Skin epidermis (tissue), 12 donors: ENCODE measurements around the gene VANGL1.
"Not testable (repeated sequence)": the region's sequence is repeated elsewhere in the genome, so short reads cannot be mapped to it uniquely, and the experiment has no call there.

Experiments
- H3K27ac ChIP-seq, 21 experiments: fragments of 200-600 bp; sonication (generic) in 11 of 21; one replicate each; pipeline ENCODE4 v1.5.0; 2020; ENCODE audit warnings: mild to moderate bottlenecking in 3 of 21, inconsistent platforms in 2 of 21, moderate library complexity in 2 of 21
- H3K4me3 ChIP-seq, 7 experiments: fragments of 200-600 bp; sonication (generic) in 2 of 7; one replicate each; pipeline ENCODE4 v1.5.0; 2020; ENCODE audit warnings: inconsistent platforms in 2 of 7, mild to moderate bottlenecking in 2 of 7, moderate library complexity in 1 of 7

VANGL1 gene

DNA sequence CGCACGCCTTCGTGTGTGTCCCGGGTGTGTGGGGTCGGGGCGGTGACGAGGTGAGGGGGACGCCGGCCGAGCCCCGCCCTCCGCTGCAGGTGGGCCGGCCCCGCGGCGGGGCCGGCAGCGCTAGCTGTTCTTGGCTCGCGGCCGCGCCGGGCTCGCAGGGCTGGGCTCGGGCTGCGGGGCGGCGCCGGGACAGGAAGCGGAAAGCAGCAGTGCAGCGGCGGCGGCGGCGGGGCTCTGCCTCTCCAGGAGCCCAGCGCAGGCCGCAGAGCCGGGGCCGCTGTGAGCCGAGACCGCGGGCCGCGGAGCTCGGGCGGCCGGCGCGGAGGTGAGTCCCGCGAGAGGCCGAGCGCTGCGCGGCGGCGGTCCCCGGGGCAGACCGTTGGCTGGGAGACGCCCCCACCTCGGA is at the start of gene VANGL1:
Gene VANGL1, plus strand, starts transcription at position 209 of the 406 bp plus-strand sequence. CDS start 9,444 bp downstream, outside the sequence.
- H3K27ac ChIP-seq = peak within 1 kb of the TSS in 20 of 21 experiments; percentile 45 to 87 (median 82)
- peak within 1 kb of the TSS; percentile 68 to 97 (median 83) for H3K4me3 ChIP-seq

DNA sequence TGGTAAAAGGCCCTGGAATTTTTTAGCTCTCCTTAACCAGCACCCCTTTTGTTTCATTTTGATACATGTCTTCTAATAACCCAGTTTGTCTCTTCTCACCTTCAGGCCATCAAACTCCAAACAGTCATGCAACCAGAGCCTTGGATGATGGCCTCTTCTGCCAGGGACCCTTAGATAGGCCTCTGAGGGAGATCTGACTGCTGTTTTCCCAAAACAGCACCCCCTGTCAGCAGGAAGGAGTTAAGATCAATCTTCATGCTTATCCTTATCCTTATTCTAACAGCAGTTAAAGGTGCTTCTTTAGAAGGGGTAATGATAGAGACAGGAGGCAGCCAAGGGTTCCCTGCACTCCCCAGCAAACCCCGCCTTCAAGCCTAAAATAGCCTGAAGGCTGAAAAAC is 49.5 kb upstream of the VANGL1 start:
- Histone ChIP-seq H3K4me3 (no peak overlapping the region), H3K27ac (no peak overlapping the region)

- no peak overlapping the region for H3K4me3 ChIP-seq
- no peak overlapping the region for H3K27ac ChIP-seq
Measured at GRCh38 chr1:115593365-115594259, 48.2 kb upstream of the VANGL1 start.

- Histone ChIP-seq H3K27ac (no peak overlapping the region), H3K4me3 (no peak overlapping the region)
Measured at GRCh38 chr1:115594600-115594999, 47.2 kb upstream of the VANGL1 start.

DNA sequence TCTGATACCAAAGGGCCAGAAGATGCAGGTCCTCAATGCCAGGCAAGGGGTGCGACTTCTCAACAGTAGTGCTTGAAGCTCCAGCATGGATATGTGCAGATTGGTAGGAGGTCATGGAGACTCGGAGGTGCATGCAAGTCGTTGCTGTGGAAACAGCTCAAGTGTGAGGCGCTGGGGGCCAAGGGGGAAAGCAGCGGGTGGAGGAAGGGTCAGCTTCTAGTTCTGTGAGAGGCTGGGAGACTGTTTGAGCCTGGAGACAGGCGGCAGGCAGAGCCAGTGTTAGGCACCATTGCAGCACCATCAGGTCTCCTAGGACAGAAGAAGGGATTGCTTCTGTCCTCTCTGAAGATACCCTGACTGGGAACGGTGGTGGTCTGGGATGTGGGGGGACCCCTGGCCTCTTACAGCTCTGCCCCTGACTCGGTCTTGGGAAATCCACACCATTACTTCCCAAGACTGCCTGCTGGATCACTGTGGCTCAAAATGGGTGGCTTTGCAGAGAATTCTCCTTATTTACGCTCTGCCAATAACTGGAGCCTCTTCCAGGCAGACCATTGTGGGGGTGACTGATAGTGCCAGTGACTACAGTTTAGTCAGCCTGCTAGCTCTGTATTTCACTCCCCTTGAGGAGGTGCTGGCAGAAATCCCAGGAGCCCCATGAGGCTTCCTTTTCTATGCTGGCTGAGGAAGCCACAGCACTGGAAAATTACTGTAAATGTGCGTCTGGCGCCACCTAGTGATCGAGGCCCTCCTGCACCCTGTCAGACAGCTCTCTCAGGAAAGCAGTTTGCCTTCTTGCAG is 46.3 kb upstream of the VANGL1 start:
- no peak overlapping the region for H3K4me3 ChIP-seq
- H3K27ac ChIP-seq = no peak overlapping the region

DNA sequence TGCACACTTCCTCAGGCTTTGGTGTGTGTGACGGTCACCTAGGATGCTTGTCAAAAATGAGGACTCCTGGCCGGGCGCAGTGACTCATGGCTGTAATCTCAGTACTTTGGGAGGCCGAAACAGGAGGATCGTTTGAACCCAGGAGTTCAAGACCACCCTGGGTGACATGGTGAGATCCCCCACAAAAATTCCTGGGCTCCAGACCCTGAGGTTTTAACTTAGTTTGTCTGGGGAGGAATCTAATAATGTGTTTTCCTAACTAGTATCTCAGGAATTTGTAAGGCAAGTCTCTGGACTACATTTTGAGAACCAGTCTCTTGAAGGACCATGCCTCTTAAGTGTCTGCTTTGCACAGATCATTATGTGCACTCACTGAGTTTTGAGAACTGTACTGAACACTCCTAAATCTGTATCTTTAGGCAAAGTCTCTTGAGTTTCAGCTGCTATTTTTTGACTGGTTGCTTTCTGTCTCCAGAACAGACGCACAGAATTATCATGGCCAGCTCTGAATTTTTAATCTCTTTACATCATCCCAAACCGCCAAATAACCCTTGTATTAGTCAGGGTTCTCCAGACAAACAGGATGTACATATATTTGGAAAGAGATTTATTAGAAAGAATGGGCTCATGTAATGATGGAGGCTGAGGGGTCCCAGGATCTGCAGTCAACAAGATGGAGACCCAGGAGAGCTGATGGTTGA is 45.5 kb upstream of the VANGL1 start:
- Histone ChIP-seq H3K27ac (no peak overlapping the region), H3K4me3 (no peak overlapping the region)

GRCh38 chr1:115604508-115604907 is 37.3 kb upstream of the VANGL1 start:
- H3K27ac ChIP-seq = no peak overlapping the region

GRCh38 chr1:115606305-115606704 is 35.5 kb upstream of the VANGL1 start:
- Histone ChIP-seq H3K27ac (no peak overlapping the region), H3K4me3 (no peak overlapping the region)

More at GRCh38 chr1:115604508-115604907, 37.3 kb upstream of the VANGL1 start:
- H3K4me3 ChIP-seq = no peak overlapping the region

- Histone ChIP-seq H3K27ac (no peak overlapping the region), H3K4me3 (no peak overlapping the region)
Measured at GRCh38 chr1:115609021-115609420, 32.7 kb upstream of the VANGL1 start.

- Histone ChIP-seq H3K4me3 (no peak overlapping the region), H3K27ac (no peak overlapping the region)
Measured at GRCh38 chr1:115613767-115614166, 28.0 kb upstream of the VANGL1 start.

DNA sequence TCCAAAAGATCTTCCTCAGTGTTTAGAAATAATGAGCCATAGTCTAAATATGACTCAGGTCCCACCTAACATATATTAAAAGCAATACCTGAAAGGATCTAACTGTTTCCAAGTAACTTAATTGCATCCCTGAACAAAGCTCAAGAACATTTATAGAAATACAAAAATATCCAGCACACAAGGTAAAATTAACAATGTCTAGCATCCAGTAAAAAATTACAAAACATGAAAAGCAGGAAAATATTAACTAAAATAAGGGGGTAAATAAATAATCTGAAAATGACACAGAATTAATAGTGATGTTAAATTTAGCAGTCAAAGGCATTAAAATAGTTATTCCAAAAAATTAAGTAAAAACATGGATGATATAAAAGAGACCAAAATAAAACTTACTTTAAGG is 21.3 kb upstream of the VANGL1 start:
- Histone ChIP-seq H3K27ac (no peak overlapping the region), H3K4me3 (no peak overlapping the region)

DNA sequence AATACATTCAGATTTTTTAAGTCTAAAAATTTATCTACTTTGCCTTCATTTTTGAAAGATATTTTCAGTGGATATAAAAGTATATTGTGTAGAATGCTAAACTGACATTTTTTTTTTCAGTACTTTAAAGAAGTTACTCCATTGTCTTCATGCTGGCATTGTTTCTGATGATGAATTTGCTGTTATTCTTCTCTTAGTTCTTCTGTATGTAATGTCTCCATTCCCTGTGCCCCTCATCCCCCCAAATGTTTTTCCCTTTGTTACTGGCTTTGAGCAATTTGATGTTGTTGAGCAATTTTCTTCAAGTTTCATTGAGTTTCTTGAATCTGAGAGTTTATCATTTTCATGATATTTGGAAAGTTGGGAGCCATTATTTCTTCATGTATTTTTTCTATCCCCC is 20.8 kb upstream of the VANGL1 start:
- H3K27ac ChIP-seq = no peak overlapping the region
- H3K4me3 ChIP-seq = no peak overlapping the region

GRCh38 chr1:115624859-115625258 is 16.9 kb upstream of the VANGL1 start:
- H3K27ac ChIP-seq = no peak overlapping the region
- H3K4me3 ChIP-seq = no peak overlapping the region

DNA sequence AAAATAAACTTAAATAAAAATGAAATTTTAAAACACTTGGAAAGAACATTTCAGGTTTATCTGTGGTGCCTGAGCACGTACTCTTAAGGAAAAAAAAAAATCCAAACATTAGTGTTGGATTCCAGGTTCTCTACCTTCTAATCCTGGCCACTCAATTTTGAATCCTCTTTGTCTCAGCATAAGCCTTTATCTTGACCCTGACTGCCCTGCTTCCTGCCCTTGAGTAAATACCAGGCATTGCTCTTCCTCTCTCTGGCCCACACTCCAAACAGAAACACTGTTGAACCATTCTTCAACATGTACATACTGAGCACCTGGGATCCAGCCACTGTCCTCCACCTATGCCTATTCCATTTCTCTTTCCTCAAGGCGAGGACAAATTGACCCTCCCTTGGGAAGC is 11.4 kb upstream of the VANGL1 start:
- Histone ChIP-seq H3K4me3 (no peak overlapping the region), H3K27ac (no peak overlapping the region)

DNA sequence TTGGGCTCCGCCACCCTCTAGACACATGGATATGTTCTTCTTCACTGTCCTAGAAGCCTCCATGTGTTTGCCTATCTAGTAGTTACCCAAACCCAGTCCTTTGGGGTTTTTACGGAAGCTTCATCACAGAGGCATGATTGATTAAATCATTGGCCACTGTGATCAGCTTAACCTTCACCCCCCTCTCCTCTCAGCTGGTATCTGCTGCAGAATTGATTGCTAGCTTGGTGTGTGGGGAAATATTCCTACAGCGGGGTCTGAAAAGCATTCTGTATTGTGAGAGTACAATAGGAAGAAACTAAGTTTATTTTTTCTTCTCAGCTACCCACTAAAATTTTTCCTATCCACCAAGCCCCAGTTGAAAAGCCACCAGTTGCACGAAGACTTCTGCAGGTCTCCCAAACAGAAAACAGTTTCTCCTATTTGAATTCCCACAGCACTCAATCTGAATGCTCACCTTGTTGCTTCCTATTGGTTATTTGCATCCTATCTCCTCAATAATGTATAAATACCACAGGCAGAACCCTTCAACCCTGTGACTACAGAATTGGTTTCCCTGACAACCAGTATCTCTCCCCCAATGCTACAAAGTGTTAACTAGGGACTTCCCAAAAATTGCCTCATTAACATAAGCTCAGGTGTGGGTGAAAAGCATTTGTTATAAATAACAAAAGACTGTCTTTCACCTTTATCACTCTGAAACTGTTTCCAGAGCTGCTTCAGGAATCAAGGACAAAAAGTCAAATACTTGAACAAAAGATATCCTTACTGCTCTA is 9.3 kb upstream of the VANGL1 start:
- Histone ChIP-seq H3K27ac (no peak overlapping the region), H3K4me3 (no peak overlapping the region)

DNA sequence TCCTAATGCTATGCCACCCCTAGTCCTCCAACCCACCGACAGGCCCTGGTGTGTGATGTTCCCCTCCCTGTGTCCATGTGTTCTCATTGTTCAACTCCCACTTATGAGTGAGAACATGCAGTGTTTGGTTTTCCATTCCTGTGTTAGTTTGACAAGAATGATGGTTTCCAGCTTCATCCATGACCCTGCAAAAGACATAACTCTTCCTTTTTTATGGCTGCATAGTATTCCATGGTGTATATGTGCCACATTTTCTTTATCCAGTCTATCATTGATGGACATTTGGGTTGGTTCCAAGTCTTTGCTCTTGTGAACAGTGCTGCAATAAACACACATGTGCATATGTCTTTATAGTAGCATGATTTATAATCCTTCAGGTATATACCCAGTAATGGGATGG is 8.2 kb upstream of the VANGL1 start:
- not testable (repeated sequence) for H3K27ac ChIP-seq, H3K4me3 ChIP-seq

DNA sequence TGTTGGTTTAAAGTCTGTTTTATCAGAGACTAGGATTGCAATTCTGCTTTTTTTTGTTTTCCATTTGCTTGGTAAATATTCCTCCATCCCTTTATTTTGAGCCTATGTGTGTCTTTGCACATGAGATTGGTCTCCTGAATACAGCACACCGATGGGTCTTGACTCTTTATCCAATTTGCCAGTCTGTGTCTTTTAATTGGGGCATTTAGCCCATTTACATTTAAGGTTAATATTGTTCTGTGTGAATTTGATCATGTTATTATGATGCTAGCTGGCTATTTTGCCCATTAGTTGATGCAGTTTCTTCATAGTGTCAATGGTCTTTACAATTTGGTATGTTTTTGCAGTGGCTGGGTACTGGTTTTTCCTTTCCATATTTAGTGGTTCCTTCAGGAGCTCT is 4.5 kb upstream of the VANGL1 start:
- H3K27ac ChIP-seq, H3K4me3 ChIP-seq: not testable (repeated sequence)

- H3K27ac ChIP-seq = no peak overlapping the region
- H3K4me3 ChIP-seq = no peak overlapping the region
Measured at GRCh38 chr1:115640384-115640783, 1.4 kb upstream of the VANGL1 start.
